GM21381 (cell line): ENCODE data around the gene STEAP4.

Experiments used
- ATAC-seq: cut with Tn5 transposase; IDR thresholded peaks from one replicate; pipeline ENCODE4 v1.9.1; 2021; ENCODE audit warnings: mild to moderate bottlenecking, moderate library complexity; ENCODE audit not compliant: unreplicated experiment

STEAP4 gene

DNA sequence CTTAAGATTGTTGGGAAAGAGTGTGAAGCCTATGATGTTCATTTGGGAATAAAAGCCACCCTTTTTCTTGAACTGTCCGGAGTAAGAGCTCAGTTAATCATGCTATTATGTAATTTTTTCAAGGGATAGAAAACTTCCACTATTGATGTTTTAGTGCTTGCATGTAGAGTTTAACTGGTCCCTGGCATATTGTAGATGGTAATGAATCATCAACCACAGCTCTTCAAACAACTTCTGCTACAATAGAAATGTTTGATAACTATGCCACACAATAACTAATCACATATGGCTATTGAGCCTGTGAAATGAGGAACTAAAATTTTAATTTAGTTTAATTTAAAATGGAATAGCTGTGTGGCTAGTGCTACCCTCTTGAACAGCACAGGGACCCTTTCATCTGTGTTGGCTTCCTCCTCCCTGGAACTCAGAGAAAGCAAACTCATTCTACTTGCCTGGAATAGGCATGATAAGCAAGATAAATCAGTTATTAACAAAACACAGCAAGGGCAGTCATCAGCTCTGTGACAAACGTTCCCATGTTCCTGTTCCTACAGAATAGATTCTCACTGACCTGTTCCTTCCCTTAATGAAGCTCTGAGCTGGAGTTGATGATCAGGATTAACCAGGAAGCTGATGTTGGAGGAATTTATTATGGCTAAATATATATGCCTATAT, 82.0 kb downstream of the STEAP4 start:
- no peak for ATAC-seq

GRCh38 chr7:88223265-88223664, 83.4 kb downstream of the STEAP4 start:
- ATAC-seq: no peak
